Renal cortical epithelial cell (primary cell): ENCODE results near the gene PRDM16. TPM values are rescaled to one million over a fixed set of nuclear protein-coding genes. Genes with fewer than 3 reads are reported as not detected.

ENCODE experiments used
- DNase-seq: peaks from one replicate; pipeline ENCODE4 v3.0.0-alpha.2; 2011; ENCODE audit warnings: low read depth
- total RNA-seq: library from RNA; depleted of rRNA; stranded (reverse); fragments of >200 nt; gene quantifications from 2 replicates; pipeline ENCODE4 v1.2.3, GENCODE V29; 2014

PRDM16 gene
- total RNA-seq, 1 donor from 2014 or later: 0.94 TPM

- no peak for DNase-seq
These were observed 252.8 kb downstream of the PRDM16 start for GRCh38 chr1:3321559-3322449.

GRCh38 chr1:3322450-3323020 is 253.5 kb downstream of the PRDM16 start:
- no peak for DNase-seq

GRCh38 chr1:3323021-3323795 is 254.2 kb downstream of the PRDM16 start:
- DNase-seq: no peak

- DNase-seq: no peak
These were observed 255.0 kb downstream of the PRDM16 start for GRCh38 chr1:3323796-3324703.

- no peak for DNase-seq
These were observed 255.9 kb downstream of the PRDM16 start for GRCh38 chr1:3324704-3325535.

- no peak for DNase-seq
These were observed 257.7 kb downstream of the PRDM16 start for GRCh38 chr1:3326516-3327388.

GRCh38 chr1:3327389-3327702 is 258.3 kb downstream of the PRDM16 start:
- DNase-seq: no peak

GRCh38 chr1:3327936-3328590 is 259.1 kb downstream of the PRDM16 start:
- DNase-seq: no peak

- DNase-seq: no peak
These were observed 260.8 kb downstream of the PRDM16 start for GRCh38 chr1:3329640-3330281.

- DNase-seq: no peak
These were observed 261.8 kb downstream of the PRDM16 start for GRCh38 chr1:3330771-3331245.

- no peak for DNase-seq
These were observed 262.6 kb downstream of the PRDM16 start for GRCh38 chr1:3331564-3331963.

GRCh38 chr1:3332043-3332442 is 263.0 kb downstream of the PRDM16 start:
- no peak for DNase-seq

- no peak for DNase-seq
These were observed 263.7 kb downstream of the PRDM16 start for GRCh38 chr1:3332662-3333061.

- no peak for DNase-seq
These were observed 264.9 kb downstream of the PRDM16 start for GRCh38 chr1:3333903-3334302.

- DNase-seq: no peak
These were observed 265.4 kb downstream of the PRDM16 start for GRCh38 chr1:3334366-3334765.

GRCh38 chr1:3335754-3336640 is 267.0 kb downstream of the PRDM16 start:
- DNase-seq: no peak
